ENCODE results near the gene SYS1.

Gene SYS1

GRCh38 chr20:45404438-45404837 lies 41.5 kb downstream of the SYS1 start:
- DNase-seq (ENCODE audit: low read depth) = no peak
- no peak for TF ChIP-seq CTCF (IDR thresholded peaks at IDR 0.05; ENCODE audit: low read depth, low read length, missing control alignments)
- in situ Hi-C loops (cut with HindIII; ENCODE audit: low sequenced_read_pairs) = no loop called here
- no peak overlapping the region for H3K4me3 ChIP-seq (ENCODE audit: low read depth, low read length)

GRCh38 chr20:45405571-45406259 lies 42.8 kb downstream of the SYS1 start:
- no peak for DNase-seq (ENCODE audit: low read depth)
- TF ChIP-seq CTCF (IDR thresholded peaks at IDR 0.05; ENCODE audit: low read depth, low read length, missing control alignments) = no peak
- H3K4me3 ChIP-seq (ENCODE audit: low read depth, low read length) = peak overlapping the region; percentile 52
- in situ Hi-C loops (cut with HindIII; ENCODE audit: low sequenced_read_pairs) = no loop called here

- in situ Hi-C loops (cut with HindIII; ENCODE audit: low sequenced_read_pairs) = no loop called here
- DNase-seq (ENCODE audit: low read depth) = no peak
- peak overlapping the region; percentile 52 for H3K4me3 ChIP-seq (ENCODE audit: low read depth, low read length)
- TF ChIP-seq CTCF (IDR thresholded peaks at IDR 0.05; ENCODE audit: low read depth, low read length, missing control alignments) = no peak
These were observed 43.5 kb downstream of the SYS1 start for GRCh38 chr20:45406260-45407066.

GRCh38 chr20:45407067-45407745 lies 44.2 kb downstream of the SYS1 start:
- in situ Hi-C loops (cut with HindIII; ENCODE audit: low sequenced_read_pairs) = no loop called here
- TF ChIP-seq CTCF (IDR thresholded peaks at IDR 0.05; ENCODE audit: low read depth, low read length, missing control alignments) = no peak
- DNase-seq (ENCODE audit: low read depth) = no peak
- H3K4me3 ChIP-seq (ENCODE audit: low read depth, low read length) = peak overlapping the region; percentile 52

- no peak for DNase-seq (ENCODE audit: low read depth)
- in situ Hi-C loops (cut with HindIII; ENCODE audit: low sequenced_read_pairs) = no loop called here
- TF ChIP-seq CTCF (IDR thresholded peaks at IDR 0.05; ENCODE audit: low read depth, low read length, missing control alignments) = no peak
- H3K4me3 ChIP-seq (ENCODE audit: low read depth, low read length) = peak within 1 kb of the TSS; percentile 52
These were observed 45.1 kb downstream of the SYS1 start, which contains the start of gene DBNDD2 for GRCh38 chr20:45407783-45408645. Gene DBNDD2 (plus strand): TSS chr20:45408289. CDS start chr20:45408468, 179 bp downstream.
